COLO668 (cell line): ENCODE measurements around the gene ARSG.
A peak's percentile ranks its signal among the peaks of the same experiment; 100 is the strongest.
"Not testable (repeated sequence)": the region's sequence is repeated elsewhere in the genome, so short reads cannot be mapped to it uniquely, and the experiment has no call there.

Experiments
- DNase-seq: peaks from one replicate; lab custom pipeline; 2025; ENCODE audit not compliant: unreplicated experiment; lab: John Stamatoyannopoulos, UW

The ARSG gene

GRCh38 chr17:68290955-68291835, at the start of gene ARSG, which contains the start of gene SLC16A6:
ARSG (plus strand) TSS chr17:68291495; CDS start chr17:68307494, 15,999 bp downstream.
SLC16A6 (minus strand) TSS chr17:68291127; CDS start chr17:68278320, 12,807 bp downstream.
- DNase-seq, result peak; percentile 90

- DNase-seq, result no peak
Observed at GRCh38 chr17:68246271-68247028, 44.8 kb upstream of the ARSG start.

- DNase-seq, result peak; percentile 92
Observed at GRCh38 chr17:68247445-68248198, 43.7 kb upstream of the ARSG start, which contains the start of gene AMZ2. AMZ2 (plus strand) TSS chr17:68248043; CDS start chr17:68250188, 2,145 bp downstream.

- peak; percentile 52 for DNase-seq
Observed at GRCh38 chr17:68248199-68248825, 43.0 kb upstream of the ARSG start.

GRCh38 chr17:68248891-68249290, 42.4 kb upstream of the ARSG start:
- no peak for DNase-seq

GRCh38 chr17:68249354-68249765, 41.9 kb upstream of the ARSG start:
- DNase-seq, result no peak

GRCh38 chr17:68253426-68253825, 37.9 kb upstream of the ARSG start:
- not testable (repeated sequence) for DNase-seq

GRCh38 chr17:68255151-68255550, 36.1 kb upstream of the ARSG start:
- no peak for DNase-seq

- DNase-seq, result no peak
Observed at GRCh38 chr17:68255731-68256538, 35.4 kb upstream of the ARSG start.

GRCh38 chr17:68256701-68257100, 34.6 kb upstream of the ARSG start:
- DNase-seq, result not testable (repeated sequence)

- DNase-seq, result no peak
Observed at GRCh38 chr17:68257934-68258333, 33.4 kb upstream of the ARSG start.

- peak; percentile 52 for DNase-seq
Observed at GRCh38 chr17:68258890-68259647, 32.2 kb upstream of the ARSG start.

- peak; percentile 5 for DNase-seq
Observed at GRCh38 chr17:68259648-68259951, 31.7 kb upstream of the ARSG start.

- no peak for DNase-seq
Observed at GRCh38 chr17:68260051-68260762, 31.1 kb upstream of the ARSG start.

- not testable (repeated sequence) for DNase-seq
Observed at GRCh38 chr17:68262467-68262866, 28.8 kb upstream of the ARSG start.

GRCh38 chr17:68263101-68263681, 28.1 kb upstream of the ARSG start:
- DNase-seq, result peak; percentile 3

GRCh38 chr17:68265833-68266232, 25.5 kb upstream of the ARSG start:
- not testable (repeated sequence) for DNase-seq

- no peak for DNase-seq
Observed at GRCh38 chr17:68273722-68274121, 17.6 kb upstream of the ARSG start.
